Measurements from ENCODE around the gene SF1.

DNA sequence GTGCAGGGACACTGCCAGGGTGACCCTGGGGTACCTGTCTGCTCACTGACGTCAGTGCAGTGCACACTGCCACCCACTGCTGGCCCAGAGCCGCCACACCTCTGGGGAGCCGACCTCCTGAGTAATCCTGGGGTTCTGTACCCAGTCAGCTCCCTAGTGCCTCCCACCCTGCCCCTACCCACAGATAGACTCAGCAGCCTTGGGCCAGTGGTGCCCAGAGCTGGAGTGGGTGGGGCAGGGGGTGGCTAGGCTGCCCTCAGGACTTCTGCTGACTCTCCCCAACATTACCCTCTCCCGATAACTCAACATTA is 61.1 kb downstream of the SF1 start:
- TF ChIP-seq POLR2A (IDR thresholded peaks at IDR 0.05; ENCODE audit: low read depth, low read length) (no peak), MXI1 (IDR thresholded peaks at IDR 0.05; ENCODE audit: borderline replicate concordance, low read depth, low read length) (no peak), RFX5 (IDR thresholded peaks at IDR 0.05; ENCODE audit: low read depth, low read length) (no peak), BHLHE40 (IDR thresholded peaks at IDR 0.05; ENCODE audit: low read depth, low read length) (no peak), NFE2L2 (IDR thresholded peaks at IDR 0.05; ENCODE audit: low read depth, low read length) (no peak)
- TF ChIP-seq, protein P1, sequence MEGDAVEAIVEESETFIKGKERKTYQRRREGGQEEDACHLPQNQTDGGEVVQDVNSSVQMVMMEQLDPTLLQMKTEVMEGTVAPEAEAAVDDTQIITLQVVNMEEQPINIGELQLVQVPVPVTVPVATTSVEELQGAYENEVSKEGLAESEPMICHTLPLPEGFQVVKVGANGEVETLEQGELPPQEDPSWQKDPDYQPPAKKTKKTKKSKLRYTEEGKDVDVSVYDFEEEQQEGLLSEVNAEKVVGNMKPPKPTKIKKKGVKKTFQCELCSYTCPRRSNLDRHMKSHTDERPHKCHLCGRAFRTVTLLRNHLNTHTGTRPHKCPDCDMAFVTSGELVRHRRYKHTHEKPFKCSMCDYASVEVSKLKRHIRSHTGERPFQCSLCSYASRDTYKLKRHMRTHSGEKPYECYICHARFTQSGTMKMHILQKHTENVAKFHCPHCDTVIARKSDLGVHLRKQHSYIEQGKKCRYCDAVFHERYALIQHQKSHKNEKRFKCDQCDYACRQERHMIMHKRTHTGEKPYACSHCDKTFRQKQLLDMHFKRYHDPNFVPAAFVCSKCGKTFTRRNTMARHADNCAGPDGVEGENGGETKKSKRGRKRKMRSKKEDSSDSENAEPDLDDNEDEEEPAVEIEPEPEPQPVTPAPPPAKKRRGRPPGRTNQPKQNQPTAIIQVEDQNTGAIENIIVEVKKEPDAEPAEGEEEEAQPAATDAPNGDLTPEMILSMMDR (conservative IDR thresholded peaks at IDR 0.05; ENCODE audit: low read depth, low read length) = no peak
- TF ChIP-seq, protein P2, sequence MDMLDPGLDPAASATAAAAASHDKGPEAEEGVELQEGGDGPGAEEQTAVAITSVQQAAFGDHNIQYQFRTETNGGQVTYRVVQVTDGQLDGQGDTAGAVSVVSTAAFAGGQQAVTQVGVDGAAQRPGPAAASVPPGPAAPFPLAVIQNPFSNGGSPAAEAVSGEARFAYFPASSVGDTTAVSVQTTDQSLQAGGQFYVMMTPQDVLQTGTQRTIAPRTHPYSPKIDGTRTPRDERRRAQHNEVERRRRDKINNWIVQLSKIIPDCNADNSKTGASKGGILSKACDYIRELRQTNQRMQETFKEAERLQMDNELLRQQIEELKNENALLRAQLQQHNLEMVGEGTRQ (IDR thresholded peaks at IDR 0.05; ENCODE audit: low read depth, low read length) = no peak
